Measurements from ENCODE around the gene CDH4.

DNA sequence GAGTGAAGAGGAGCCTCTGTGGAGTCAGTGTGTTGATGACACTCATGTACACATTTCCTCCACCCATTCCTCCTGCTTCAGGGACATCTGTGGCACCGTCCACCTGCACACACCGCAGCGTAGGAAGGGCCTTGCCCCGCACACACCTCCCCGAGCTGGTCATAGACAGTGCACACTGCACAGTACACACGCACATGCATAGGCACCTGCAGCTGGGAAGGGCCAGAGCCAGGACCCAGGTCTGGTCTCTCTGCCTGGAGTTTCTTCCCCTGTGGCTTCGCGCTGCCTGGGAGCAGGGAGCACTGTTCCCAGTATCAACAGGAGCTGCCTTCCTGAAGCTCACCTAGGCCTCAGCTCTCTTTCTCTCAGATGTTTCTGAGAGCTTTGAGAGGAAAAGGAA lies 473.1 kb downstream of the CDH4 start:
- TF ChIP-seq, protein P1, sequence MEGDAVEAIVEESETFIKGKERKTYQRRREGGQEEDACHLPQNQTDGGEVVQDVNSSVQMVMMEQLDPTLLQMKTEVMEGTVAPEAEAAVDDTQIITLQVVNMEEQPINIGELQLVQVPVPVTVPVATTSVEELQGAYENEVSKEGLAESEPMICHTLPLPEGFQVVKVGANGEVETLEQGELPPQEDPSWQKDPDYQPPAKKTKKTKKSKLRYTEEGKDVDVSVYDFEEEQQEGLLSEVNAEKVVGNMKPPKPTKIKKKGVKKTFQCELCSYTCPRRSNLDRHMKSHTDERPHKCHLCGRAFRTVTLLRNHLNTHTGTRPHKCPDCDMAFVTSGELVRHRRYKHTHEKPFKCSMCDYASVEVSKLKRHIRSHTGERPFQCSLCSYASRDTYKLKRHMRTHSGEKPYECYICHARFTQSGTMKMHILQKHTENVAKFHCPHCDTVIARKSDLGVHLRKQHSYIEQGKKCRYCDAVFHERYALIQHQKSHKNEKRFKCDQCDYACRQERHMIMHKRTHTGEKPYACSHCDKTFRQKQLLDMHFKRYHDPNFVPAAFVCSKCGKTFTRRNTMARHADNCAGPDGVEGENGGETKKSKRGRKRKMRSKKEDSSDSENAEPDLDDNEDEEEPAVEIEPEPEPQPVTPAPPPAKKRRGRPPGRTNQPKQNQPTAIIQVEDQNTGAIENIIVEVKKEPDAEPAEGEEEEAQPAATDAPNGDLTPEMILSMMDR (IDR thresholded peaks at IDR 0.05): no peak
- no peak for TF ChIP-seq TEAD4 (CRISPR knock-in tag; IDR thresholded peaks at IDR 0.05)
- TF ChIP-seq, protein P2, sequence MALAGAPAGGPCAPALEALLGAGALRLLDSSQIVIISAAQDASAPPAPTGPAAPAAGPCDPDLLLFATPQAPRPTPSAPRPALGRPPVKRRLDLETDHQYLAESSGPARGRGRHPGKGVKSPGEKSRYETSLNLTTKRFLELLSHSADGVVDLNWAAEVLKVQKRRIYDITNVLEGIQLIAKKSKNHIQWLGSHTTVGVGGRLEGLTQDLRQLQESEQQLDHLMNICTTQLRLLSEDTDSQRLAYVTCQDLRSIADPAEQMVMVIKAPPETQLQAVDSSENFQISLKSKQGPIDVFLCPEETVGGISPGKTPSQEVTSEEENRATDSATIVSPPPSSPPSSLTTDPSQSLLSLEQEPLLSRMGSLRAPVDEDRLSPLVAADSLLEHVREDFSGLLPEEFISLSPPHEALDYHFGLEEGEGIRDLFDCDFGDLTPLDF (CRISPR knock-in tag; IDR thresholded peaks at IDR 0.05): no peak
- TF ChIP-seq, protein P3, sequence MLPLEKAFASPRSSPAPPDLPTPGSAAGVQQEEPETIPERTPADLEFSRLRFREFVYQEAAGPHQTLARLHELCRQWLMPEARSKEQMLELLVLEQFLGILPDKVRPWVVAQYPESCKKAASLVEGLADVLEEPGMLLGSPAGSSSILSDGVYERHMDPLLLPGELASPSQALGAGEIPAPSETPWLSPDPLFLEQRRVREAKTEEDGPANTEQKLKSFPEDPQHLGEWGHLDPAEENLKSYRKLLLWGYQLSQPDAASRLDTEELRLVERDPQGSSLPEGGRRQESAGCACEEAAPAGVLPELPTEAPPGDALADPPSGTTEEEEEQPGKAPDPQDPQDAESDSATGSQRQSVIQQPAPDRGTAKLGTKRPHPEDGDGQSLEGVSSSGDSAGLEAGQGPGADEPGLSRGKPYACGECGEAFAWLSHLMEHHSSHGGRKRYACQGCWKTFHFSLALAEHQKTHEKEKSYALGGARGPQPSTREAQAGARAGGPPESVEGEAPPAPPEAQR (CRISPR knock-in tag; IDR thresholded peaks at IDR 0.05): no peak
- TF ChIP-seq, protein P4, sequence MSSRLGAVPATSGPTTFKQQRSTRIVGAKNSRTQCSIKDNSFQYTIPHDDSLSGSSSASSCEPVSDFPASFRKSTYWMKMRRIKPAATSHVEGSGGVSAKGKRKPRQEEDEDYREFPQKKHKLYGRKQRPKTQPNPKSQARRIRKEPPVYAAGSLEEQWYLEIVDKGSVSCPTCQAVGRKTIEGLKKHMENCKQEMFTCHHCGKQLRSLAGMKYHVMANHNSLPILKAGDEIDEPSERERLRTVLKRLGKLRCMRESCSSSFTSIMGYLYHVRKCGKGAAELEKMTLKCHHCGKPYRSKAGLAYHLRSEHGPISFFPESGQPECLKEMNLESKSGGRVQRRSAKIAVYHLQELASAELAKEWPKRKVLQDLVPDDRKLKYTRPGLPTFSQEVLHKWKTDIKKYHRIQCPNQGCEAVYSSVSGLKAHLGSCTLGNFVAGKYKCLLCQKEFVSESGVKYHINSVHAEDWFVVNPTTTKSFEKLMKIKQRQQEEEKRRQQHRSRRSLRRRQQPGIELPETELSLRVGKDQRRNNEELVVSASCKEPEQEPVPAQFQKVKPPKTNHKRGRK (CRISPR knock-in tag; IDR thresholded peaks at IDR 0.05; ENCODE audit: borderline replicate concordance): no peak
- TF ChIP-seq, protein P5, sequence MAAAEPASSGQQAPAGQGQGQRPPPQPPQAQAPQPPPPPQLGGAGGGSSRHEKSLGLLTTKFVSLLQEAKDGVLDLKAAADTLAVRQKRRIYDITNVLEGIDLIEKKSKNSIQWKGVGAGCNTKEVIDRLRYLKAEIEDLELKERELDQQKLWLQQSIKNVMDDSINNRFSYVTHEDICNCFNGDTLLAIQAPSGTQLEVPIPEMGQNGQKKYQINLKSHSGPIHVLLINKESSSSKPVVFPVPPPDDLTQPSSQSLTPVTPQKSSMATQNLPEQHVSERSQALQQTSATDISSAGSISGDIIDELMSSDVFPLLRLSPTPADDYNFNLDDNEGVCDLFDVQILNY (CRISPR knock-in tag; IDR thresholded peaks at IDR 0.05): no peak
- no peak for TF ChIP-seq ETV6 (CRISPR knock-in tag; IDR thresholded peaks at IDR 0.05)
- TF ChIP-seq ZNF317 (CRISPR knock-in tag; IDR thresholded peaks at IDR 0.05; ENCODE audit: borderline replicate concordance, low read depth): no peak
- TF ChIP-seq, protein P6, sequence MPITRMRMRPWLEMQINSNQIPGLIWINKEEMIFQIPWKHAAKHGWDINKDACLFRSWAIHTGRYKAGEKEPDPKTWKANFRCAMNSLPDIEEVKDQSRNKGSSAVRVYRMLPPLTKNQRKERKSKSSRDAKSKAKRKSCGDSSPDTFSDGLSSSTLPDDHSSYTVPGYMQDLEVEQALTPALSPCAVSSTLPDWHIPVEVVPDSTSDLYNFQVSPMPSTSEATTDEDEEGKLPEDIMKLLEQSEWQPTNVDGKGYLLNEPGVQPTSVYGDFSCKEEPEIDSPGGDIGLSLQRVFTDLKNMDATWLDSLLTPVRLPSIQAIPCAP (CRISPR knock-in tag; IDR thresholded peaks at IDR 0.05): no peak
- TF ChIP-seq, protein P7, sequence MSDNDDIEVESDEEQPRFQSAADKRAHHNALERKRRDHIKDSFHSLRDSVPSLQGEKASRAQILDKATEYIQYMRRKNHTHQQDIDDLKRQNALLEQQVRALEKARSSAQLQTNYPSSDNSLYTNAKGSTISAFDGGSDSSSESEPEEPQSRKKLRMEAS (CRISPR knock-in tag; IDR thresholded peaks at IDR 0.05): no peak
- TF ChIP-seq, protein P8, sequence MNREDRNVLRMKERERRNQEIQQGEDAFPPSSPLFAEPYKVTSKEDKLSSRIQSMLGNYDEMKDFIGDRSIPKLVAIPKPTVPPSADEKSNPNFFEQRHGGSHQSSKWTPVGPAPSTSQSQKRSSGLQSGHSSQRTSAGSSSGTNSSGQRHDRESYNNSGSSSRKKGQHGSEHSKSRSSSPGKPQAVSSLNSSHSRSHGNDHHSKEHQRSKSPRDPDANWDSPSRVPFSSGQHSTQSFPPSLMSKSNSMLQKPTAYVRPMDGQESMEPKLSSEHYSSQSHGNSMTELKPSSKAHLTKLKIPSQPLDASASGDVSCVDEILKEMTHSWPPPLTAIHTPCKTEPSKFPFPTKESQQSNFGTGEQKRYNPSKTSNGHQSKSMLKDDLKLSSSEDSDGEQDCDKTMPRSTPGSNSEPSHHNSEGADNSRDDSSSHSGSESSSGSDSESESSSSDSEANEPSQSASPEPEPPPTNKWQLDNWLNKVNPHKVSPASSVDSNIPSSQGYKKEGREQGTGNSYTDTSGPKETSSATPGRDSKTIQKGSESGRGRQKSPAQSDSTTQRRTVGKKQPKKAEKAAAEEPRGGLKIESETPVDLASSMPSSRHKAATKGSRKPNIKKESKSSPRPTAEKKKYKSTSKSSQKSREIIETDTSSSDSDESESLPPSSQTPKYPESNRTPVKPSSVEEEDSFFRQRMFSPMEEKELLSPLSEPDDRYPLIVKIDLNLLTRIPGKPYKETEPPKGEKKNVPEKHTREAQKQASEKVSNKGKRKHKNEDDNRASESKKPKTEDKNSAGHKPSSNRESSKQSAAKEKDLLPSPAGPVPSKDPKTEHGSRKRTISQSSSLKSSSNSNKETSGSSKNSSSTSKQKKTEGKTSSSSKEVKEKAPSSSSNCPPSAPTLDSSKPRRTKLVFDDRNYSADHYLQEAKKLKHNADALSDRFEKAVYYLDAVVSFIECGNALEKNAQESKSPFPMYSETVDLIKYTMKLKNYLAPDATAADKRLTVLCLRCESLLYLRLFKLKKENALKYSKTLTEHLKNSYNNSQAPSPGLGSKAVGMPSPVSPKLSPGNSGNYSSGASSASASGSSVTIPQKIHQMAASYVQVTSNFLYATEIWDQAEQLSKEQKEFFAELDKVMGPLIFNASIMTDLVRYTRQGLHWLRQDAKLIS (CRISPR knock-in tag; IDR thresholded peaks at IDR 0.05; ENCODE audit: borderline replicate concordance): no peak
- TF ChIP-seq, protein P9, sequence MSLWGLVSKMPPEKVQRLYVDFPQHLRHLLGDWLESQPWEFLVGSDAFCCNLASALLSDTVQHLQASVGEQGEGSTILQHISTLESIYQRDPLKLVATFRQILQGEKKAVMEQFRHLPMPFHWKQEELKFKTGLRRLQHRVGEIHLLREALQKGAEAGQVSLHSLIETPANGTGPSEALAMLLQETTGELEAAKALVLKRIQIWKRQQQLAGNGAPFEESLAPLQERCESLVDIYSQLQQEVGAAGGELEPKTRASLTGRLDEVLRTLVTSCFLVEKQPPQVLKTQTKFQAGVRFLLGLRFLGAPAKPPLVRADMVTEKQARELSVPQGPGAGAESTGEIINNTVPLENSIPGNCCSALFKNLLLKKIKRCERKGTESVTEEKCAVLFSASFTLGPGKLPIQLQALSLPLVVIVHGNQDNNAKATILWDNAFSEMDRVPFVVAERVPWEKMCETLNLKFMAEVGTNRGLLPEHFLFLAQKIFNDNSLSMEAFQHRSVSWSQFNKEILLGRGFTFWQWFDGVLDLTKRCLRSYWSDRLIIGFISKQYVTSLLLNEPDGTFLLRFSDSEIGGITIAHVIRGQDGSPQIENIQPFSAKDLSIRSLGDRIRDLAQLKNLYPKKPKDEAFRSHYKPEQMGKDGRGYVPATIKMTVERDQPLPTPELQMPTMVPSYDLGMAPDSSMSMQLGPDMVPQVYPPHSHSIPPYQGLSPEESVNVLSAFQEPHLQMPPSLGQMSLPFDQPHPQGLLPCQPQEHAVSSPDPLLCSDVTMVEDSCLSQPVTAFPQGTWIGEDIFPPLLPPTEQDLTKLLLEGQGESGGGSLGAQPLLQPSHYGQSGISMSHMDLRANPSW (CRISPR knock-in tag; conservative IDR thresholded peaks at IDR 0.05; ENCODE audit: low read depth): no peak
